Psoas muscle (tissue), 8 donors: ENCODE results near the gene B3GNT4. TPM values are rescaled to one million over a fixed set of nuclear protein-coding genes. Genes with fewer than 3 reads are reported as not detected.
"Not testable (repeated sequence)": the region's sequence is repeated elsewhere in the genome, so short reads cannot be mapped to it uniquely, and the experiment has no call there.

Experiments
- ATAC-seq, 4 donors: fragments of 200-7000 bp; cut with Tn5 transposase; one replicate each; pipeline ENCODE4 v1.9.1; 2020; ENCODE audit warnings: moderate library complexity in 3 of 4, mild to moderate bottlenecking in 2 of 4
- DNase-seq, 2 donors: peaks; one replicate each; pipeline ENCODE4 v3.0.0-alpha.2; 2020
- H3K27ac ChIP-seq: fragments of 200-600 bp; one replicate; pipeline ENCODE4 v1.8.0; 2022
- H3K27me3 ChIP-seq, 3 donors: fragments of 200-600 bp in 1 of 3; one replicate each; pipeline versions ENCODE4 v1.6.1 to v1.8.0; 2013 to 2022; ENCODE audit warnings: low read length in 2 of 3, mild to moderate bottlenecking in 2 of 3, moderate library complexity in 1 of 3; ENCODE audit not compliant: insufficient read depth in 3 of 3
- H3K36me3 ChIP-seq, 2 donors: fragments of 200-600 bp in 1 of 2; one replicate each; pipeline versions ENCODE4 v1.6.1 to v1.8.0; 2013 to 2022; ENCODE audit warnings: low read depth in 1 of 2, mild to moderate bottlenecking in 1 of 2, moderate library complexity in 1 of 2; ENCODE audit not compliant: insufficient read depth in 1 of 2
- H3K4me1 ChIP-seq: fragments of 200-600 bp; one replicate; pipeline ENCODE4 v1.8.0; 2022
- H3K4me3 ChIP-seq: fragments of 200-600 bp; one replicate; pipeline ENCODE4 v1.8.0; 2022; ENCODE audit warnings: mild to moderate bottlenecking
- H3K9me3 ChIP-seq: fragments of 200-600 bp; one replicate; pipeline ENCODE4 v1.8.0; 2022
- WGBS, 3 donors: extraction: QIAGEN DNeasy Blood & Tissue Kit; methylation state at CpG; one replicate each; pipeline versions ENCODE4 v1.1.6 to v1.1.7; 2013; 5-methylcytosine and 5-hydroxymethylcytosine counted together
- intact Hi-C, 2 donors: fragments of 100-400 bp; cut with DNase I; formaldehyde crosslinking; loops; one replicate each; pipeline versions ENCODE4 v1.11.0 to v1.14.2; 2022
- polyA plus RNA-seq, 3 donors: library from polyadenylated mRNA; stranded (reverse); fragments of 200-250 nt; gene quantifications; one replicate each; pipeline ENCODE4 v1.2.3, GENCODE V29; 2013
- total RNA-seq, 4 donors: library from RNA; stranded (reverse); fragmentation: NEBNext Ultra II Directional in 2 of 4; extraction: Animal tissue kit (Norgen Biotek cat#: 25700) in 2 of 4; gene quantifications; one replicate each; pipeline versions ENCODE4 v1.2.1 to v1.2.4, GENCODE V29; 2021 to 2023
- TF ChIP-seq, protein P1 (sequence below): fragments of 200-600 bp; IDR thresholded peaks from one replicate; pipeline ENCODE4 v1.8.0; 2022; ENCODE audit warnings: antibody characterized with exemption
- donor health status: healthy with polysubstance abuse.
- donor health status: DM: no; HTN: no; CAD: no; lungs with moderate emphysema.
- donor health status: Bipolar disorder and iron deficiency.
- donor health status: healthy.
- donor health status: DM: yes; HTN: yes; CAD: no.
- donor health status: DM: no; HTN: no; CAD: no.
- donor health status: DM: no; HTN: no; CAD: no.
- donor health status: DM: yes; HTN: yes; CAD: no.

Gene B3GNT4
- total and polyA plus RNA-seq, 7 donors, result 0.30 to 1.3 (median 0.43) TPM; not detected in 3

GRCh38 chr12:122250047-122250446, 46.5 kb downstream of the B3GNT4 start:
- ATAC-seq (peak in 3 of 4 donors; percentile 50 to 58 (median 58)), DNase-seq (no peak)
- intact Hi-C loops, result no loop called here
- peaks cover 3 to 55% of the 10 kb centered on the region in 2 donors for H3K36me3 ChIP-seq
- H3K4me3 ChIP-seq, result no peak overlapping the region
- no peaks in the 10 kb centered on the region for H3K9me3 ChIP-seq
- no peaks in the 10 kb centered on the region for H3K4me1 ChIP-seq
- TF ChIP-seq, protein P1, sequence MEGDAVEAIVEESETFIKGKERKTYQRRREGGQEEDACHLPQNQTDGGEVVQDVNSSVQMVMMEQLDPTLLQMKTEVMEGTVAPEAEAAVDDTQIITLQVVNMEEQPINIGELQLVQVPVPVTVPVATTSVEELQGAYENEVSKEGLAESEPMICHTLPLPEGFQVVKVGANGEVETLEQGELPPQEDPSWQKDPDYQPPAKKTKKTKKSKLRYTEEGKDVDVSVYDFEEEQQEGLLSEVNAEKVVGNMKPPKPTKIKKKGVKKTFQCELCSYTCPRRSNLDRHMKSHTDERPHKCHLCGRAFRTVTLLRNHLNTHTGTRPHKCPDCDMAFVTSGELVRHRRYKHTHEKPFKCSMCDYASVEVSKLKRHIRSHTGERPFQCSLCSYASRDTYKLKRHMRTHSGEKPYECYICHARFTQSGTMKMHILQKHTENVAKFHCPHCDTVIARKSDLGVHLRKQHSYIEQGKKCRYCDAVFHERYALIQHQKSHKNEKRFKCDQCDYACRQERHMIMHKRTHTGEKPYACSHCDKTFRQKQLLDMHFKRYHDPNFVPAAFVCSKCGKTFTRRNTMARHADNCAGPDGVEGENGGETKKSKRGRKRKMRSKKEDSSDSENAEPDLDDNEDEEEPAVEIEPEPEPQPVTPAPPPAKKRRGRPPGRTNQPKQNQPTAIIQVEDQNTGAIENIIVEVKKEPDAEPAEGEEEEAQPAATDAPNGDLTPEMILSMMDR, result no peak
- H3K27me3 ChIP-seq, result no peaks in the 10 kb centered on the region
- no peak overlapping the region for H3K27ac ChIP-seq
- 39 to 80% (median 50%) methylated on average over 6 of the region's 6 CpGs for WGBS, 3 donors

DNA sequence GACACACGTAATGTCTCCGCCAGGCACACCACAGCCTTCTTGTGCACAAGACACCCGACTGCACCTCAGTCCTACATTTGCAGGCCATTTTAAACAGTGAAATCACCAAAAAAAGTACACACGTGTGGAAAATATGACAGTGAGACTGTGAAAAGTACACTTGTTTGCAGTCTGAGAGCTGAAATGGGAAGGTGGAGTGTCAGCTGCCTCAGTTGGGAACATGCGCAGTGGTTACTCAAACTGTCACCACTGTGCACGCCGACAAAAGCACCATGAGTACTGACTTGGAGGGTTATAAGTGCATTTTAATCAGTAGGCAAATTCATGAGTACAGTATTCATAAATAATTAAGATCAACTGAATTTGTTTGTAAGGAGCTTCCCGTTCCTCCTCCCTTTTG, 47.0 kb downstream of the B3GNT4 start:
- TF ChIP-seq, protein P1, result no peak
- intact Hi-C loops, result no loop called here
- 91 to 93% (median 93%) methylated on average over 8 of the region's 8 CpGs for WGBS, 3 donors

DNA sequence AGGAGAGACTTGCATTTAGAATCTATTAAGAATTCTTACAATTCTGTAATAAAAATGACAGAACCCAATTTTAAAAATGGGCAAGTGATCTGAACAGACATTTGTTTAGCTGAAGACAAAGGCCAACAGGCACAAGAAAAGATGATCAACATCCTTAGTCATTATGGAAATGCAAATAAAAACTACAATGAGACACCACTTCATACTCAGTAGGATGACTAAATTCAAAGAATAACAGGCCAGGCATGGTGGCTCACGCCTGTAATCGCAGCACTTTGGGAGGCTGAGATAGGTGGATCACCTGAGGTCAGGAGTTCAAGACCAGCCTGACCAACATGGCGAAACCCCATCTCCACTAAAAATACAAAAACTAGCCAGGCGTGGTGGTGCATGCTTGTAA, 55.0 kb downstream of the B3GNT4 start:
- peaks cover 2 to 89% of the 10 kb centered on the region in 2 donors for H3K36me3 ChIP-seq
- H3K4me1 ChIP-seq, DNase-seq, H3K27me3 ChIP-seq, H3K9me3 ChIP-seq, H3K4me3 ChIP-seq, intact Hi-C loops, H3K27ac ChIP-seq, ATAC-seq: not testable (repeated sequence)
- WGBS, 3 donors, result 92 to 100% (median 93%) methylated on average over 4 of the region's 4 CpGs

More for the DNA sequence above, 47.0 kb downstream of the B3GNT4 start:
- ATAC-seq (no peak), DNase-seq (no peak)
- peaks cover 3 to 57% of the 10 kb centered on the region in 2 donors for H3K36me3 ChIP-seq
- no peak overlapping the region for H3K4me3 ChIP-seq
- no peaks in the 10 kb centered on the region for H3K9me3 ChIP-seq
- H3K27ac ChIP-seq, result no peak overlapping the region
- no peaks in the 10 kb centered on the region for H3K27me3 ChIP-seq
- no peaks in the 10 kb centered on the region for H3K4me1 ChIP-seq

Other genes with a start within 250 kb of the B3GNT4 start
- gene BCL7A, start 181.8 kb upstream of the B3GNT4 start, total RNA-seq, result 10 to 100 TPM; 11.3 to 14.3 (median 12.5) TPM
- 1 to 10 TPM; 3.6 to 8.1 (median 6.5) TPM for gene BCL7A, start 181.8 kb upstream of the B3GNT4 start, polyA plus RNA-seq
- 100 to 1,000 TPM; 114 to 184 (median 137) TPM for gene MLXIP, start 125.0 kb upstream of the B3GNT4 start, total RNA-seq
- gene MLXIP, start 125.0 kb upstream of the B3GNT4 start, polyA plus RNA-seq, result 100 to 1,000 TPM in 1 of 3 donors, 10 to 100 TPM in 2; 50.9 to 114 (median 55.0) TPM
- not detected for gene IL31, start 29.5 kb upstream of the B3GNT4 start, total RNA-seq
- not detected for gene IL31, start 29.5 kb upstream of the B3GNT4 start, polyA plus RNA-seq
- under 1 TPM in 3 of 4 donors, not detected in 1; 0.13 to 0.36 (median 0.32) TPM for gene LRRC43, start 20.6 kb upstream of the B3GNT4 start, total RNA-seq
- under 1 TPM in 2 of 3 donors, not detected in 1; 0.05 to 0.06 TPM for gene LRRC43, start 20.6 kb upstream of the B3GNT4 start, polyA plus RNA-seq
- gene DIABLO, start 22.3 kb downstream of the B3GNT4 start, total RNA-seq, result 10 to 100 TPM; 24.4 to 35.3 (median 29.0) TPM
- gene DIABLO, start 22.3 kb downstream of the B3GNT4 start, polyA plus RNA-seq, result 100 to 1,000 TPM in 1 of 3 donors, 10 to 100 TPM in 2; 39.7 to 109 (median 53.7) TPM
- 10 to 100 TPM; 17.1 to 20.0 (median 17.2) TPM for gene VPS33A, start 62.8 kb downstream of the B3GNT4 start, total RNA-seq
- 10 to 100 TPM; 10.3 to 33.6 (median 15.1) TPM for gene VPS33A, start 62.8 kb downstream of the B3GNT4 start, polyA plus RNA-seq
- gene CLIP1, start 219.0 kb downstream of the B3GNT4 start, total RNA-seq, result 100 to 1,000 TPM; 458 to 639 (median 574) TPM
- 100 to 1,000 TPM; 235 to 290 (median 241) TPM for gene CLIP1, start 219.0 kb downstream of the B3GNT4 start, polyA plus RNA-seq